CD4-positive, alpha-beta T cell treated with Interleukin-15 for 1 hour (primary cell): ENCODE measurements around the gene CCDC187.

Experiments
- DNase-seq: peaks from one replicate; pipeline ENCODE4 v3.0.0-alpha.2; 2020

Gene CCDC187

DNA sequence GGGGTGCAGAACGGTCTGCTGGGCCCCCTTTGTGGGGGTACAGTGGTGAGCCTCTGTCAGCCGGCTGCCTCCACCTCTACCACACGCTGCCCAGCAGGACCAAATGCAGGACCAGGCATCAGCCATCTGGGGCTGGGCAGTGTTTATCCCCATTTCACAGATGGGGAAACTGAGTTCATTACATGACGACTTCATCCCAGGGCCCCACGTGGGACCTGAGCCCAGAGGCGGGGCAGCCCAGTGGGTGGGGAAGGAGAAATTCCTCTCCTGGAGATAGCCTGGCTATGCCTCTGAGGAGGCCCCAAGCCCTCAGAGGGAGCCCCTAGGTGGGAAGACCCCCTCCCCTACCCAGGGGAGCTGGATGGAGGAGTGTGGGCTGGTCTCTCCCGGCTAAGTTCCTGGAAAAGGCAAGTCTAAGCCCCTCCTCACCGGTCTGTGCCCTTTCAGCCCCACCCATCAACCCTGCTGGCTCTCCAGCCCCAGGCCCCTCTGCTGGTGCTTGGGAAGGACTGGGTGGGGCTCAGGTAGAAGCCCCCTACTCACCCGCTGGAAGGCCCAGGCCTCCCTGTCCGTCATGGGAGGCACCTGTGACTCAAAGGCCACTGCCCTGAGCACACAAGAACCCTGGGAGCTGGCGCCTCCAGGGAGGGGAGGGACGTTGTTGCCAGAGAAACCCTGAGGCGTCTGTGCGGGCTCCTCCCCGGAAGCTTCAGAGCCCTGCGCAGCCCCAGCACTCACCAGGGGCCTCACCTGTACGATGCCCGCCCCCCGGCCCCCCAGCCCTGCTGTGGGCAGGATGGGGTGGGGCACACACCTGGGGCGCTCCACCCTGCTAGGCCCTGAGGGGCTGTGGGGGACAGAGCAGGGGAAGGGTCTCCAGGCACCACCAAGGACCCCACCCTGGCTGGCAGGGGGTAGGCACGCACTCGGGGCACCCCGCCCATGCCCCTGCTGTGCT, 7.4 kb upstream of the CCDC187 start:
- DNase-seq: no peak

DNA sequence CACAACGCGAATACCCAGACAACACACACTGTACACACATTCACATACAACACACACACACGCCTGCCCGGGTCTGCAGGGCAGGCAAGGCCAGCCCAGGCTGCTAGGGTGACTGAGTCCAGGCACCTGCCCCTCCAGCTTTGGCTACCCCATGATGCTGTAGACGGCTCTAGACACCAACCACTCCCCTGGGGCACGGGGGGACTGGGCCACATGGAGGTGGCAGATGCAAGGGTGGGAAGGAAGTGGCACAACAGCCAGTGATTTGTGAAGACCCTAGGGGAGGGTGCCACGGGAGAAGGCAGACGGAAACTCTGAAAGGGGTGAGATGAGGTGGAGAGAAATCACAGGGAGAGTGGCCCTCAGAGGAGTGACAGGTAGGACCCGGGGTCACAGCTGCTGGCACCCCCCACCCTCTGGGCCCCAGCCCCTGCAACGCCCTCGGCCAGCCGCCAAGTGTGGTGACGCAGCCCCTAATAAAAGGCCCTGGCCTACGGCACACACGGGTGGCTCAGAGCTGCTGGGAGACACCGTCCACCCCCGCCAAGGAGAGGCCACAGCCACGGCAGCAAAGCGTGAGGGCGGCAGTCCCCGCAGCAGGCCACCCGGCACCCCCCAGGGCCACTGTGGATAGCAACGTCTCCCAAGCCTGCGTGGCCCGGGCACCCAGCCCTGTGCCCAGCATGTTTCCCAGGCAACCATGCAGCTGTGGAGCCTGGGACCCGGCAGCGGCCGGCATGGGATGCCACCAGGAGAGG, 6.6 kb upstream of the CCDC187 start:
- DNase-seq: no peak

DNA sequence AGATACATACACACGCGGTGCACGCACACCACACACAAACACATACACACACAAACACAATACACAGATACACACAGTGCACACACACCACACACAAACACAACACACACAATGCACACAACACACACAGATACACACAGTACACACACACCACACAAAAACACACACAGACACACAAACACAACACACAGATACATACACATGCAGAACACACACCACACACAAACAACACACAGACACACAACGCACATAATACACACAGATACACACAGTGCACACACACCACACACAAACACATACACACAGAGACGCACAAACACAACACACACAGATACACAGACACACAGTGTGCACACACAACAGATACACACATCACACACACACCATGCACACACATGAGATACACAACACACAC, 5.9 kb upstream of the CCDC187 start:
- DNase-seq: no peak

DNA sequence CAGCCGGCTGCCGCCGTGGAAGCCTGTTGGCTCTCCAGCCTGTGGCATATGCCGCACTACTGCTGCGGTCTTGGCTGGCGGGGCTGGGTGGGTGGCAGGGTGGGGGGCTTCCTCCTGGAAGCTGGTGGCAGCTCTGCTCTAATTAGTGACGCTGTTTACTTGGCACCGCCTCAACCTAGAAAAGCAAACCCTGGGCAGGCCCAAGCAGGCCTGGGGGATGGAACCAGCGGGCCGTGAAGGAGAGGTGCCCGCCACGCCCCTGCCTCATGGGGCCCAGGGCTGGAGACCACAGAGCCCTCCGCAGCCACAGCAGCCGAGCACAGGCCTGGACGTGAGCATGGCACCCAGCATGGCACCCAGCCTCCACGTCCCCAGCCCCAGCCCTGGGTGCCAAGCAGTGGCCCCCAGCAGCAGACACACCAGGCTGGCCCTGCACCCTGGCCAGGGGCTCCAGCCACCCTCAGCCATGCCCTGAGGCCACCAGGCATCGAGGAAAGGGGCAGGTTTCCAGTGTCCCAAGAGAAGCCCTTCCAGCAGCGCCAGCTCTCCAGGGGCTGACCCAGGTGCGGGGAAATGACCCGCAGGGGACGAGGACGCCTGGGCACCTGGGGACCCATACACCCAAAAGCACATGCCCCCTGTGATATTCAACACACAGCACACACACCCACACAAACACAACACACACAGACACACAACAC, 5.4 kb upstream of the CCDC187 start:
- DNase-seq: no peak

DNA sequence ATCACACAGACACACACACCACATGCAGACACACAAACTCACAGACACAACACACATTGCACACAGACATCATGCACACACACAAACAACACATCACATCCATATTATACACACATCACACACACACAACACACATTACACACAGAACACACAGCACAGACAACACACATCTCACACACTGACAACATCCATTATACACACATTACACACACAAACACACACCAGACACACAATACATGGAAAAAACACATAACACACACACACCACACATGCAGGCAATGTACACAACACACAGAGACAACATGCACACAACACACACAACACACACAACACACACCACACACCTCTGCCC, 4.8 kb upstream of the CCDC187 start:
- DNase-seq: no peak

DNA sequence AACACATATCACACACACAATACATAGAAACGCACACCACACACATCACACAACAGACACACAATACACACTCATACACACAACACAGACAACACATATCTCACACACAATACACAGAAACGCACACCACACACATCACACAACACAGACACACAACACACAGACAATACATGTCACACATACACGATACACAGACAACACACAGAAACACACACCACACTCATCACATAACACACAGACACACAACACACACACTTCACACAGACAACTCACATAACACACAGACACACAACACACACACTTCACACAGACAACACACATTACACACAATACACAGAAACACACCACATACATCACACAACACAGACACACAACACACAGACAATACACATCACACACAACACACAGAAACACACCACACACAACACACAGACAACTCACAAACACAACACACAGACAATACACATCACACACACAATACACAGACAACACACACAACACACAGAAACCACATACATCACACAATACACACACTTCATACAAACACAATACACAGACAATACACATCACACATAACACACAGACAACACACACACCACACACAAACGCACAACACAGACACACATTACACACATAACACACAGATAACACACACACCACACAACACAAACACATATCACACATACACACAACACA, 4.3 kb upstream of the CCDC187 start:
- DNase-seq: no peak

DNA sequence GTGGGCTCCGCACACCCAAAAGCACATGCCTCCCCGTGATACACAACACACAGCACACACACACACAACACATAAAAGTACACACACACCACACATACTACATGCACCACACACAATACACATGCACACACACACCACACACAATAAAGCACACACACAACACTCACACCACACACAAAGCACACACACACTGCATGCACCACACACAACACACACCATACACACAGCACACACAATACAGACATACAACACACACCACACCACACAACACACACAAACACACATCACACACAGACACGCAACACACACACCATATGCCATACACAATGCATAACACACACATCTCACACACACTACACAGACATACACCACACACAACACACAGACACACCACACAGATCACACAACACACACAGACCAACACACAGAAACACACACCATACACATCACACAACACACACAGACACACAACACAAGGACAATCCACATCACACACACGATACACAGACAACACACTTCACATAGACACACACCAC, 3.4 kb upstream of the CCDC187 start:
- DNase-seq: no peak

DNA sequence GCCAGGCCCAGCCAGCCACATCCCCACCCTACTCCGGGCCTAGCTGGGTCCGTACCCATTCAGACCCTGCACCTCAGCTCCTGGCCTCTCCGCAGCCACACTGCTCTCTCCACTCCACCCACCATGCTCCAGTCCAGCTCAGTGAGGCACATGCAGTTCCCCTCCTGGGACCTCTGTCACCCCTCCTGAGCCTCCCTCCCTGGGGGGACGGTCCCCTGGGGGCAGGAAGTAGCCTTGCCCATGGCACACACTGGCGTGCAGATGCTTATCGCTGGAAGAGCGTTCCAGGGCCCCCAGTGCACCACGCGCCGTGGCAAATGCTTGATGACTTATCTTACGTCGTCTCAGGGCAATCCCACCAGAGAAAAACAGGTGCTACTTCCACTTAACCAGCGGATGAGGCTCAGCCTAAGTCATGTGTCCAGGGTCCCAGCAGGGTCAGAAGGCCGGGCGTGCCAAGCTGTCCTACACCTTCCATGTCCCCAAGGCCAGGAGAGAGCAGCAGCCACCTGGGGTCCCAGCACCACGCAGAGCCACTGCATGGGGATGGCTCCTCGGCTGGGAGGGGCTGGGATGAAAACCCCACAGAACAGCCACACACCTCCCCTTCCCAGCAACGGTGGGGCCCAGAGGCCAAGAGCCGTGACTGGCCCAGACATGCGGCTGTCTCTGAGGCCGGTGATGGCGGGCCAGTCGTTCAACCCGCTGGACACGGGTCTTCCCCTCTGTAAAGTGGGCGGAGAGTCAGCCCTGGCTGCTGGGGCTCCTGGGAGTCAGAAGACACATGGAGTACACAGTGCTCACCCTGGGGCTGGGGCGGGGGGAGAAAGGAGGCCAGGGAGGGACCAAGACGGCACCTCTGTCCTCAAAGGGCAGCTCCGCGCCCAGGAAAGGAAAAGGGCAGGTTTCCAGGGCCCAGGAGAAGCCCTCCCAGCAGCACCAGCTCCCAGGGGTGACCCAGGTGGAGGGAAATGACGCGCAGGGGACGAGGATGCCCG, 2.6 kb upstream of the CCDC187 start:
- DNase-seq: no peak

DNA sequence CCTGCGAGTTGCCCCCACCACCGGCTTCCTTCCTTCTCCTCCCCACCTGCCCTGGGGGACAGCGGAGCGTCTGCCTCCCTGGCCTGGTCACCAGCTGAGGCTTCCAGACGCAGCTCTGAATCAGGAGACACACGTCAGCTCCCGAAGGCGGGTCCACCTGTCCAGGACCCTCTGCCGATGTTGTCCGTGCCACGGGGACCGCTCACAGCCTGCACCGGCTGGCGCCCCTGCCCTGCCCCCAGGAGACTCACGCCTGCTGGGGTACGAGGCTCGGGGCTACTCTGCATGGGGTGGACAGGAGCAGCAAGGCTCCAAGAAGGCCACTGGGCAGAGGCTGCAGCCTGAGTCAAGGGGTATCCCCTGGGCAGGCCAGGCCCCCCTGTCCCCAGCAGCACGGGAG, 1.9 kb upstream of the CCDC187 start:
- DNase-seq: no peak

DNA sequence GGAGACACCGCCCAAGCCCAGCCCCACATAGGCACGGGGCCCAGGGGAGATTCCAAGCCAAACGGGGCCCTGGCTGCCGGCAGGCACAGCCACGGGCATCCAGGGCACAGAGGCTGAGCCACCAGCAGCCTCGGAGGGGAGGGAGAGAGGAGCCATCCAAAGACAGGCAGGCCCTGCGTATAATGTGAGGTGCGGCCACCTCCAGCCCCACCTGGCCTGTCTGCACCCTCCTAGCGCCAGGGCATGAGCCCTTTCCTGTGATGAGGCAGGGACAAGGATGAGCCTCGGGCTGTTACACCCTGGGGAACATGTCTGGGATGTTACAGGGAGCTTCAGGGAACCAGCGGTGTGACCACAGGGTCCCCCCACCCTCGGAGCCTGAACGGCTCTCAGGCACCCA, 1.1 kb upstream of the CCDC187 start:
- no peak for DNase-seq

DNA sequence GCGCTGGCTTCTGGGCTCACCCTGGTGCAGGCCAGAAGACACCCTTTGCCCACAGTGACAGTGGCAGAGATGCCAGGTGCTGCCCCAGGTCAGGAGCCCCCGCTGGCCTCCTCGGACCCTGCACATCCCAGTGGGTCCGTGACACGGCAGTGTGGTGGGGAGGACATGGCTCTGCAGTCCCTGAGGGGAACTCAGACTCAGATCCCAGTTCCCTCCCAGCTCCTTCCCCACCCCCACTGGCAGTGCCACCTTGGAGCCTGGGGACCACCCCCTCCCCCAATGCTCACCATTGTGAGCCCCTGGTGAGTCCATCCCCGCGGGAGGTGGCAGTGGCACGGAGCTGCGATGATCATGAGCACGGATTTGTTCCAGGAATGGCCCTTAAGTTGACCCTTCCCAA, 562 bp upstream of the CCDC187 start:
- DNase-seq: no peak

DNA sequence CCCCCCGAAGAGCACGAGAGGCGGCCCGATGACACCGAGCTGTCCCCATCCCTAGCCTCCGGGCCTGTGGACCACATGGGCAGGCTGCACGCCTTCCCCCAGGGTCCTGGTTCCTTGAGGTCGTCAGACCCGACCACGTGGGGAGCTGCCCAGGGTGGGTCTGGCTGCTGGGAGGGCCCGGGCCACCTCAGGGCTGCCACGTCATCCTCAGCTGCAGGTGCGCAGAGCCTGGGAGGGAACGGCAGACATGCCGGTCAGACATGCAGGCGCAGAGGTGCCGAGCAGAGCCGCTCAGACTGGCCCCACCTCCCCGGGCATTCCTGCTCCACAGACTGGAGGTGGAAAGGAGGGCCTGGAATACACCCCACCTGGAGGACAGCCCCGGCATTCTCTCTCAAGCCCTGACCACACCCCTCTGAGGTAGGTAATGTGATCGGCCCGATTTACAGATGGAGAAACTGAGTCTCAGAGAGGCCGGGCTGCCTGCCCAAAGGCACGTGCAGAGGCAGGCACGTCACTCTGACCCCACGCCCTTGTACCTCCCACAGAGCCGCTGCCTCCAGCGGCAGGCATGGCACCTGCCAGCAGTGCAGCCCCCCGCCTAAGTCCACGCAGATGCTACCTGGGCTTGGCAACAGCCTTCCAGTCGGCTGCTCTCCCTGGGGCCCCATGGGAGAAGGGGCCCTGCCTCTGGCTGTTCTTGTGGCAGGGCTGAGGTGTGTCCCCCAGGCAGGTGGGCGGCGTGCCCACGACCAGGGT, 649 bp downstream of the CCDC187 start:
- no peak for DNase-seq

DNA sequence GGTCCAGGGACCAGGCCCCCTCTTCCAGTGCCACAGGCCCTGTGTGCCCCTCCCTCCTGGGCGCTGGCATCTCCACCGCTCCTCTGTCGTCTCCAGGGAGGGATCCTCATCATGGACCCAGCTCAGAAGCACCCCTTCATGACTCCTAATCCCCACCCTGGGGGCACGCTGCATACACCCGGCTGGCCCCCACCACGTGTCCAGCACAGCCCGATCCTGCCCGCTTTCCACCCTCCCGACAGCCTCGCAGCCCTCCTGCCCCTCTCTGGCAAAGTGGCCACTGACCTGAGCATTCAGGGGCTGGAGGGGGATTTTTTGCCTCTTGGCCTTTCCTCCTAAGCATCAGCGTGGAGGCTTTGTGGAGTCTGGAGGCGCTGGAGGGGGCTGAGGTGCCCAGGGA, 1.4 kb downstream of the CCDC187 start:
- DNase-seq: no peak

DNA sequence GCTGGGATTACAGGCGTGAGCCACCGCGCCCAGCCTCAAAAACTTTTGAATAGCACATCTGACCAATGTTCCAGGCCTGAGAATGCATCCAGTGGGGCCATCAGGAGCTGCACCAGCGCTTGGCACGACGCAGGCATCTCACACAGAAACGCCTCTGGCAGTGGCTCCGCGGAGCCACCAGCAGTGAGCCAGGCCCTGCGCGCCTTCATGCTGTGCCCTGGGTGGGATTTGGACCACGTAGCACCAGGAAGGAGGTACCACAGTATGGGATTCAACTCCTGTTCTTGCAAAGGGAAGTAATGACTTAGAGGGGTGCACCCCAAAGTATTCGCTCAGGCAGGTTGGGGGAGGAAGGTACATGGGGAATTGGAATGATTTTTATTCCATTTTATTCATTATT, 3.0 kb downstream of the CCDC187 start:
- DNase-seq: no peak

DNA sequence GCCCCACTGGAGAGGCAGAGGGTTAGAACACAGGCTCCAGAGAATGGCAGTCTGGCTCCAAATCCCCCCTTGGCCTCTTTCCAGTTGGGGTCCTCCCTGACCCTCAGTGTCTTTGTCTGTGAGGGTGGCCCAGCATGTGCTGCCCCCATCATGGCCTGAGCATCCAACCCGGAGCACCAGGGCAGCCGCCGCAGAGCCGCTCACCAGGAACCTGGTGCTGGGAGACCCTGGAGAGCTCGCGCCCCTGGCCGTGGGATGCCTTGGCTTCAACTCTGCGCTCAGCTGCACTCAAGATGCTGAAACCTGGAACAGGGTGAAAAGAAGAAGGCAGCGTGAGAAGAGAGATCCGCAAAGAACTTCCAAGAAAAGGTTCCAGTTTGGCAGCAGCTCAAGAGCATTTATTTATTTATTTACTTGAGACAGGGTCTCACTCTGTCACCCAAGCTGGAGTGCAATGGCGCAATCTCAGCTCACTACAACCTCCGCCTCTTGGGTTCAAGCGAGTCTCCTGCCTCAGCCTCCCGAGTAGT, 3.8 kb downstream of the CCDC187 start:
- no peak for DNase-seq

DNA sequence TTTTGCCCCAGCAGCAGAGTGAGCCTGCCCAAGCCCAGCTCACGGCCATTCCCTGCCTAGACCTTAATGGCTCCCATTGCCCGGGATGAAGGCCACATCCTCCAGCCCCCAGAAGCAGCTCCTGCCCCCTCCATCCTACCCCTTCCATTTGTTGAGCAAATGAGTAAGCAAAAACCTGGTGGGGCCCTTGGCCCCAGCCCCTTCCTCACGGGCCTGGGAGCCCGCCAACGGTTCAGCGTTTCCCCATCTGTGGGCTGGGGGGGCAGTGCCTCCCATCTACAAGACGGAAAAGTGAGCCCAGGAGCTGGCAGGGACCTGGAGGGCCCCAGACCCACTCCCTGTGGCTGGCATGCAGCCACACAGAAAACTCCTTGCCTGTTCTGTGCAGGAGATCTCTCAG, 4.4 kb downstream of the CCDC187 start:
- no peak for DNase-seq

DNA sequence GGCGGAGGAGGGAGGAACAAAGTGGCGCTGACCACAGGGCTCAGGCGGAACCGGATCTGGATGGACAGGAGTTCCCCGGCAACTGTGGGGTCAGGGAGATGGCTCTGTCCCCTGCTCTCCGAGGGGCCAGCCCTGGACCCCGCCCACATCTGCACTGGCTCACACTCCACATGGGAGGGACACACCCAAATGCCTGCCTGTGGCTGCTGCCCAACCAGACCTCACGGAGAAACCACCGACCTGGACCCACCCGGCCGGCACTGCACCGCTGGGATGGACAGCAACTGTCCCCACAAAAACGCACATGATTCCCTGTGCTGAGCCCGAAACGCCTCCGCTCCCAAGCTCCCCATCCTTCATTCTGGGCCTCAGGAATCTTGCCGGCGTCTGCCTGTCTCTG, 4.8 kb downstream of the CCDC187 start:
- DNase-seq: no peak

DNA sequence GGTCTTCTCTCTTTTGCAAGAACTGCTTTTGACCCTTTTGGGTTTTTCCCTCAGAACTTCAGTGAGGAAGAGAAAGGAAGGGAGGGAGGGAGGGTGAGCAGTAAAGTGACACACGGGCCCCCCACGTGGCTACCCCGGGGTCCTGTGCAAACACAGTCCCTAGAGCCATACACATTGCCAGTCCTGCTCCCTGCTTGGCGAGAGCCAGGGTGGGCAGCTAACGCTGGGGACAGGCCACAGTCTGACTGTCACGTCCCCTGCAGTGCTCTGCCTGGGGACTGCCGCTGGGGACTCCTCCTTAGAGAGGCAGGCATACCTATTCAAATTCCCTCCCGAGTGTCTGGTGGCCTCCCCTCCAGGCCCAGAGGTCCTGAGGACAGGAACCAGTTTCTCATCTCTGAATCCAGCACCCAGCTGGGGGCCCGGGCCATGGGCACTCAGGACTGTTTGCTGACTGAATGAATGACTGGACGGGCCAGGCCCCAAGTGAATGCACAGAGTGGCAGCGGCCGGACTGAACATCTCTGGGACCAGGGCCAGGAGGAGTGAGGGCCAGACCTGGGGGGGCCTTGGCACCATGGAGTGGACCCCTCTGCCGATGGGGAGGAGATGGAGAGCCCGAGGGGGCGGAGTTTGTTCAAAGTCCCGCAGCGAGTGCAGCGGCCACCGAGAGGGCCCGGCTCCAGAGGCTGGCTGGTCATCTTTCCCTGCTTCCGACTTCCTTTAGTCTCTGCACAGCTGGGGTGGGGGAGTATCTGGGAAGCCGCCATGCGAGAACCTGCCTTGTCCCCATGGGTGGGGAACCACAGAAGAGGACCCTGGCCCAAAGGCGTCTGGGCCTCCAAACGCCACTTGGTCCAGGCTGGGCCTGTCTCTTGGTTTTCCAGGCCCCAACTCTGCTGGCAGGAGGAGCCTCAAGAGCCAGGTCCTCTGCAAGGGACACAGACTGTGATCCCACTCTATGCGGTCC, 5.8 kb downstream of the CCDC187 start:
- DNase-seq: no peak

DNA sequence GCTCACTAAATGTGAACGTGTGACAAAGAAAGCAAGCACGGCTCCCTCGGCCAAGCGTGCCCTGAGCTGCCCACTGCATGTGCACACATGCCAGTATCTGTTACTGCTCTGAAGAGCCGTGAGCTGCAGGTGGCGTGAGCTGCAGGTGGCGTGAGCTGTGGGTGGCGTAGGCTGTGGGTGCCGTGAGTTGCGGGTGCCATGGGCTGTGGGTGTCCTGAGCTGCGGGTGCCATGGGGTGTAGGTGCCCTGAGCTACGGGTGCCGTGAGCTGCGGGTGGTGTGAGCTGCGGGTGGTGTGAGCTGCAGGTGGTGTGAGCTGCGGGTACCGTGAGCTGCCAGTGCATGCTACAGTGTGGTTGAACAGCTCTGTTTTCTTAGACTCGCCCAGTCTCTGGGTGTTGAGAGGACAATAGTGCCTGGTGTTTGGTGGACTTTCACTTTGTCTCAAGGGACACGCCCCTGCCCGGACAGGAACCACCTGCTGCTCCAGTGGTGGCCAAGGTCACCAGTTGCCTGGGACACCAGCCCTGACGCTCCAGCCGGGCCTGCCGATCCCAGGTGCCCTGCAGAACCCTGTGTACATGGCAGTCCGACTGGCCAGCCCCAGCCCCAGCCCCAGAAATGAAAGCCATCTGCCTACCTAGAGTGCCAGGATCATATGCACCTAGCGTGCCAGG, 6.7 kb downstream of the CCDC187 start:
- no peak for DNase-seq
